Cortex of kidney (tissue), 1 donor: Measurements from ENCODE around the gene SLC25A21.

Experiments
- DNase-seq: peaks from one replicate; lab custom pipeline; 2025; lab: John Stamatoyannopoulos, UW

SLC25A21 gene

DNA sequence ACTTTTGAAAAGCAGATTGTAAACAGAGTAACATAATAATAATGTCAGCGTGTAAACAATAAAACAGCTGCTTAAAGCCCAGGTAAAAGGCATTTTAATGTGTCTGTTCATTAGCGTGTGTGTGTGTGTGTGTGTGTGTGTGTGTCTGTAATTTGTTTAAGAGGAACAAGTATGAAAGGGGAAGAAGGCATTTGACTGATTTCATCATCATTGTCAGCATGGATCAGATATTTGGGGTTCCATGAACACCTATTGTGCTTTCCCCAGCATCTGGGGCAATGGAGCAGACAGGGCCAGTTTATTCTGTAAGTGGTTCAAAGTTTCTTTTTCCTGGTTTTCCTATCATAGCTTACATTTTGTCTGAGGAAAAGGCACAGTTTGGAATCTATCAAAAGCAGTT, 28.9 kb downstream of the SLC25A21 start:
- DNase-seq, result no peak

- DNase-seq, result no peak
Measured at GRCh38 chr14:37142835-37143401, 29.5 kb downstream of the SLC25A21 start.

DNA sequence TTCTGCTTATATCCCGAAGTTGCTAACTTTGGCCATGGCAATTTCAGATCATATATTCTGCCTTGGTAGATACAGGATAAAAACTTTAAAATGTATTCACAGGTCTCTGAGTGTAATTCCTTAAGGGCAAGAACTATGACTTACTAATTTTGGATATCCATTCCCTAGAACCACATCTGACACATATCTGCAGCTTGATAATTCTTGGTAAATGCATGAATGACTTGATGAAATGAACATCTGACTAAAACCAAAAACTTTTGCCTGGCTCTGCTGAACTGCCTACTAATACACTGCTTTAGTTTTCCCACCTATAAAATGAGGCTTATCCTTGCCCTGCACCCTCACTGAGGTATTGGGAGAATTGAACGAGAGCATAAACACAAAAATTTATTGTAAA, 32.2 kb downstream of the SLC25A21 start:
- no peak for DNase-seq

GRCh38 chr14:37139710-37140109, 32.7 kb downstream of the SLC25A21 start:
- no peak for DNase-seq

DNA sequence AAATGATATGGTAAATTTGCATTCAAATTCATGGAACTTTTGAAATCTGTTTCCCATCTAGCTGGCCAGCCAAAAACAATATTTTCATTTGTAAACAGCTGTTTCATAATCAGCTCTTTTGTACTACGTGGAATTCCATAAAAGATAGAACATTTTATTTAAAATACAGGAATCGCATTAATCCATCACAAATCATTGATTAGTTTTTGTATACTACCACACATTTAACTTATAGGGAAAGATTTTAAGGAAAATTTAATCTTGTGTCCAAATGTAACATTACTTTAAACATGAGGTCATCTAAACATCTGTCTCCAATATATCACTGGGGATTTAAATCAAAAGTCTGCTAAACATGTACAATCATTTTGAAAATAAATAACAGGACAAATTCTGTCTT, 33.5 kb downstream of the SLC25A21 start:
- no peak for DNase-seq

GRCh38 chr14:37133284-37133913, 39.0 kb downstream of the SLC25A21 start:
- no peak for DNase-seq

- no peak for DNase-seq
Measured at GRCh38 chr14:37131205-37131604, 41.2 kb downstream of the SLC25A21 start.

- no peak for DNase-seq
Measured at GRCh38 chr14:37129047-37129446, 43.4 kb downstream of the SLC25A21 start.

DNA sequence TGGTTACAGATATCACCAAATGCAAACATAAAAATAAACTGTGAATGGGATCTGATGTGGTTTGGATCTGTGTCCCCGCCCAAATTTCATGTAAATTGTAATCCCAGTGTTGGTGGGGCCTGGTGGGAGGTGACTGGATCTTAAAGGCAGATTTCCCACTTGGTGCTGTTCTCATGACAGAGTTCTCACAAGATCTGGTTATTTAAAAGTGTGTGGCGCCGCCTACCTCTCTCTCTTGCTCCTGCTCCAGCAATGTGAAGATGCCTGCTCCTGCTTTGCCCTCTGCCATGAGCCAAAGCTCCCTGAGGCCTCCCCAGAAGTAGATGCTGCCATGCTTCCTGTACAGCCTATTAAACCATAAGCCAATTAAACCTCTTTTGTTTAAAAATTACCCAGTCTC, 47.8 kb downstream of the SLC25A21 start:
- DNase-seq, result no peak

- no peak for DNase-seq
Measured at GRCh38 chr14:37122919-37123639, 49.3 kb downstream of the SLC25A21 start.

- DNase-seq, result no peak
Measured at GRCh38 chr14:37122288-37122687, 50.1 kb downstream of the SLC25A21 start.

DNA sequence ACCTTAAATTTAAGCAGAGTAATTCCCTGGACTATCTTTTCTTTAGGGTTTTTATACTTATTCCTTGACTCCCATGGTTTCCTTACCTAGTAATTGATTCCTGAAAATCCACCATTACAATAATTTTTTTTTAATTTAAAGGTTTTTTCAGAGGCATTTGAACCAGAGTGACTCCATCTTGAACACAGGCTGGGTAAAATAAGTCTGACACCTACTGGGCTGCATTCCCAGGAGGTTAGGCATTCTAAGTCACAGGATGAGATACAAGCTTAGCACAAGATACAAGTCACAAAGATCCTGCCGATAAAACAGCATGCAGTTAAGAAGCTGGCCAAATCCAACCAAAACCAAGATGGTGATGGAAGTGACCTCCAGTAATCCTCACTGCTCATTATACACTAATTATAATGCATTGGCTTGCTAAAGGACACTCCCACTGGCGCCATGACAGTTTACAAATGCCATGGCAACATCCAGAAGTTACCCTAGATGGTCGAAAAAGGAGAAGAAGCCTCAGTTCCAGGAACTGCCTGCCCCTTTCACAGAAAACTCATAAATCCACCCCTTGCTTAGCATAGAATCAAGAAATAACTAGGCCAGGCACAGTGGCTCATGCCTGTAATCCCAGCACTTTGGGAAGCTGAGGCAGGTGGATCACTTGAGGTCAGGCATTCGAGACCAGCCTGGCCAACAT, 53.6 kb downstream of the SLC25A21 start:
- no peak for DNase-seq

GRCh38 chr14:37116933-37117849, 55.2 kb downstream of the SLC25A21 start:
- no peak for DNase-seq

- no peak for DNase-seq
Measured at GRCh38 chr14:37115406-37115805, 57.0 kb downstream of the SLC25A21 start.

DNA sequence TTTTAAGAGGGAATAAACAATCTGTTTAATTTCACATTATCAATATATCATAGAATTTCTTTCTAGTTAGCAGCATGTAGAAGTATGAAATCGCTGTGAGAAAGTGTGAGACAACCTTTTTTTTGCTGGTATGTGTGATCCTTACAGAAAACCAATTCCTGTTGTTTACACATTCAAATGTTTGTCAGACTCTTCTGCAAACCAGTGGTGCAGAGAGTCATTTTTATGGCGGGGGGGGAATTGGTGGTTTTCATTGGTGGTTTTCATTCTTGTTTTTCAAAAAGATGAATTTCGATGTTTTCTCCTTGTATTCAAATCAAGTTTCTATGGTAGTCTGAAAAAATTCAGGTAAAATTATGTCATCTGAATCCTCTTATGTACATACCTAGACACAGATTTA, 57.8 kb downstream of the SLC25A21 start:
- DNase-seq, result no peak

DNA sequence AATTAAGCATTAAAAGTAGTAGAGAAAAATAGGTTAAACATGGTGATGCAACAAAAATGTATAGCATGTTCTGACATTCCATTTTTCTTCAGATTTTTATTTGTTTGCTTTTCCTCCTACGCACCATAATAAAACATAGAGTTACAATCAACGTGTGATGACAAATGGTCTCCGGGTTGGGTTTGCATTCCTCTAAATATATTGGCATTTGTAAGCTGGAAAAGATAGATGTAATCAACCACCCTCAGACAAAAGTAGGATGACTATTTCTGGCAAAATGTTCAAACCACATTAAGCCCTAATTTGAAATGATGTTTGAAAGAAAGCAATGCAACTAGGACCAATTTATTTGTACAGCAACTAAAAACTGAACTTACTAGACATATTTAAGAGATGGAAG, 58.4 kb downstream of the SLC25A21 start:
- DNase-seq, result no peak

- DNase-seq, result no peak
Measured at GRCh38 chr14:37098132-37098531, 74.3 kb downstream of the SLC25A21 start.

DNA sequence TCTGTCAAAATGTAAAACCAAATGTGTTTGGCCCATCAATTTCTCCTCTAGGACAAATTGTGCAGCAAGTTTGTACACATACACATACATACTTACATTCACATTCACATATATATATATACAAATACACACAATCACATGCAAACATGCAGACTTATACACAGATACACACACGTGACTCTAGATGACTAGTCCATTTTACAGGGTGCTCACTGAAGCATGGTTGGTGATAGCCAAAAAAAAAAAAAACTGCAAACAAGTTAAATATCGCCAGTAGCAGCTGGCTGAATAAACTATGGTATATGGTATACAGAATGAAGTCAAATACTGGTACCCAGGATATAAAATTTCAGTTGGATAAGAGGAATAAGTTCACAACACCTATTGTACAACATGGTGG, 77.9 kb downstream of the SLC25A21 start:
- DNase-seq, result no peak

GRCh38 chr14:37093364-37093763, 79.0 kb downstream of the SLC25A21 start:
- DNase-seq, result no peak

DNA sequence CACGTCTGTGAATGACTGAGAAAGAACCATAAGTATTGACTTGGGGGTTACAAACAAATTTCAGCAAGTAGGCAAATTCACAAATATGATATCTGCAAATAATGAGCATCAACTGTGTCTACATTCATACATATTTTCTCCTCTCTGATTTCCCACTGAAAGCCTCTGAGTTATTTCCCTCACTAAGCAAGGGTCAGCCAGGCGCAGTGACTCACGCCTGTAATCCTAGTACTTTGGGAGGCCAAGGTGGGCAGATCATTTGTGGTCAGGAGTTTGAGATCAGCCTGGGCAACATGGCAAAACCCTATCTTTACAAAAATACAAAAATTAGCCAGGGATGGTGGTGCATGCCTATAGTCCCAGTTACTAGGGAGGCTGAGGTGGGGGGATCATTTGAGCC, 80.8 kb downstream of the SLC25A21 start:
- no peak for DNase-seq

DNA sequence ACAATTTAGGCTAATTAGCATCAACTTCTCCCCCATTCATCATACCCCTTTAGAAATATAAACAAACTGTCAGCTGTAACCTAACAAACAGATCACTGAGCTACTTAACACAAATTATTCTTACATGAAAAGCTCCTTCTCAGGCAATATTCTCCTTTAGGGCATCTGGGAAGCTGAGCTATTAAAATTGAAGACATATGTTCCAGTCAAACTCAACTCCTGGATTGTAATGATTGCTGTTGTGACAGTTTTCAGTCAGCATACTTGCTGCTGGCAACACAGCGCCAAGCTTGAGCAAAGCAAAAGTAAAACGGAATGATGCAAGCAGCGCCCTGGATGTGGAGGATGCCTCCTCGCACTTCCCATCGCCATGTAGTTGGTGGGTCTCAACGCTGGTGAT, 82.4 kb downstream of the SLC25A21 start:
- no peak for DNase-seq

DNA sequence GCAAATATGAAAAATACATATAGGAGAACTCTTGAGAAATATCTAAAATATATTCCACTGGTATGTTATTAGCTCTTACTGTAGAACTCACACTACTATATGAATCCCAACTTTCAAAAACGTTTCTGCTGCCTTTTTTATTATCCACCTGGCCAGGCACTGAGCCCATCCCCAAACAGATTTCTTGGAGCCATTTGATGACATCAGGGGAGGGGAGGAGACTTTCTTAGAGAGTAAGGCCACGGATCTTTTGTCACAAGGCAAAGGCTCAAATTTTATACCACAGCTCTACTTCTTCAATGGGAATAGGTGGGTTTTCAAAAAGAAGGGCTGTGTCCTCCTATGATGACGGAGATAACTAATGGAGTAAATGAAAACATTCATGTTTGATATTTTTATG, 83.0 kb downstream of the SLC25A21 start:
- no peak for DNase-seq
